SK-N-SH treated with all-trans-retinoic acid at 6 μM for 48 hours (cell line): ENCODE results near the gene DYNC1I1.

ENCODE experiments used
- ATAC-seq: fragments of 200-7000 bp; cut with Tn5 transposase; 3 replicates; pipeline ENCODE4 v1.9.1; 2020; ENCODE audit warnings: mild to moderate bottlenecking, moderate library complexity
- ARNTL ChIP-seq: fragments of 450-650 bp; formaldehyde crosslinking; IDR thresholded peaks from 2 replicates; pipeline ENCODE4 v1.5.0; 2020; ENCODE audit warnings: low read depth, mild to moderate bottlenecking, moderate library complexity, borderline replicate concordance
- BACH2 ChIP-seq: fragments of 250-450 bp; sonication (Bioruptor Pico); IDR thresholded peaks from 2 replicates; pipeline ENCODE4 v1.9.0; 2021; ENCODE audit warnings: mild to moderate bottlenecking, borderline replicate concordance
- CSDC2 ChIP-seq: fragments of 250-450 bp; sonication (Bioruptor Pico); IDR thresholded peaks from 2 replicates; pipeline ENCODE4 v1.5.0; 2020; ENCODE audit warnings: mild to moderate bottlenecking, moderate library complexity
- ESRRG ChIP-seq: fragments of 250-450 bp; sonication (Bioruptor Pico); IDR thresholded peaks from 2 replicates; pipeline ENCODE4 v1.6.1; 2021; ENCODE audit warnings: mild to moderate bottlenecking
- GLIS3 ChIP-seq: fragments of 250-450 bp; sonication (Bioruptor Pico); IDR thresholded peaks from 2 replicates; pipeline ENCODE4 v1.5.0; 2020; ENCODE audit warnings: mild to moderate bottlenecking, moderate library complexity
- ISL1 ChIP-seq: fragments of 250-450 bp; sonication (Bioruptor Pico); IDR thresholded peaks from 2 replicates; pipeline ENCODE4 v2.1.2; 2022; ENCODE audit warnings: mild to moderate bottlenecking, moderate library complexity
- OSR1 ChIP-seq: fragments of 250-450 bp; sonication (Bioruptor Pico); IDR thresholded peaks from 2 replicates; pipeline ENCODE4 v1.8.0; 2022; ENCODE audit warnings: moderate library complexity, mild to moderate bottlenecking, inconsistent platforms
- PPARA ChIP-seq: fragments of 250-450 bp; sonication (Bioruptor Pico); IDR thresholded peaks from 2 replicates; pipeline ENCODE4 v1.5.0; 2020; ENCODE audit warnings: mild to moderate bottlenecking, borderline replicate concordance
- SNAI2 ChIP-seq: fragments of 250-450 bp; sonication (Bioruptor Pico); IDR thresholded peaks from 2 replicates; pipeline ENCODE4 v1.5.0; 2020; ENCODE audit warnings: mild to moderate bottlenecking, moderate library complexity
- TCF4 ChIP-seq: fragments of 250-450 bp; sonication (Bioruptor Pico); IDR thresholded peaks from 2 replicates; pipeline ENCODE4 v1.8.0; 2021; ENCODE audit warnings: mild to moderate bottlenecking, moderate library complexity, borderline replicate concordance
- TOX ChIP-seq: fragments of 250-450 bp; sonication (Bioruptor Pico); IDR thresholded peaks from 2 replicates; pipeline ENCODE4 v1.8.0; 2021; ENCODE audit warnings: mild to moderate bottlenecking, moderate library complexity, borderline replicate concordance
- ZC3H10 ChIP-seq: fragments of 250-450 bp; sonication (Bioruptor Pico); IDR thresholded peaks from 2 replicates; pipeline ENCODE4 v1.5.1; 2021; ENCODE audit warnings: mild to moderate bottlenecking, moderate library complexity
- ZFP3 ChIP-seq: fragments of 250-450 bp; sonication (Bioruptor Pico); IDR thresholded peaks from 2 replicates; pipeline ENCODE4 v1.5.0; 2020; ENCODE audit warnings: mild to moderate bottlenecking, moderate library complexity
- ZFP30 ChIP-seq: fragments of 450-650 bp; formaldehyde crosslinking; IDR thresholded peaks from 2 replicates; pipeline ENCODE4 v1.5.0; 2022; ENCODE audit warnings: mild to moderate bottlenecking, moderate library complexity
- ZNF565 ChIP-seq: fragments of 450-650 bp; formaldehyde crosslinking; conservative IDR thresholded peaks from 2 replicates; pipeline ENCODE4 v1.5.0; 2020; ENCODE audit warnings: low read depth, mild to moderate bottlenecking, moderate library complexity
- ZNF70 ChIP-seq: fragments of 450-650 bp; formaldehyde crosslinking; IDR thresholded peaks from 2 replicates; pipeline ENCODE4 v1.5.0; 2020; ENCODE audit warnings: mild to moderate bottlenecking, moderate library complexity
- ZNF8 ChIP-seq: fragments of 450-650 bp; formaldehyde crosslinking; IDR thresholded peaks from 2 replicates; pipeline ENCODE4 v1.5.0; 2020; ENCODE audit warnings: mild to moderate bottlenecking, moderate library complexity
- TF ChIP-seq, protein P1 (sequence below): fragments of 250-450 bp; sonication (Bioruptor Pico); IDR thresholded peaks from 2 replicates; pipeline ENCODE4 v1.8.0; 2020; ENCODE audit warnings: mild to moderate bottlenecking, moderate library complexity, borderline replicate concordance
- TF ChIP-seq, protein P2 (sequence below): fragments of 250-450 bp; sonication (Bioruptor Pico); IDR thresholded peaks from 2 replicates; pipeline ENCODE4 v1.5.1; 2021; ENCODE audit warnings: mild to moderate bottlenecking, moderate library complexity
- TF ChIP-seq, protein P3 (sequence below): fragments of 250-450 bp; sonication (Bioruptor Pico); IDR thresholded peaks from 2 replicates; pipeline ENCODE4 v1.5.0; 2020; ENCODE audit warnings: mild to moderate bottlenecking, moderate library complexity
- TF ChIP-seq, protein P4 (sequence below): fragments of 250-450 bp; sonication (Bioruptor Pico); IDR thresholded peaks from 2 replicates; pipeline ENCODE4 v1.8.0; 2021; ENCODE audit warnings: low read depth, mild to moderate bottlenecking, moderate library complexity, borderline replicate concordance

The DYNC1I1 gene

DNA sequence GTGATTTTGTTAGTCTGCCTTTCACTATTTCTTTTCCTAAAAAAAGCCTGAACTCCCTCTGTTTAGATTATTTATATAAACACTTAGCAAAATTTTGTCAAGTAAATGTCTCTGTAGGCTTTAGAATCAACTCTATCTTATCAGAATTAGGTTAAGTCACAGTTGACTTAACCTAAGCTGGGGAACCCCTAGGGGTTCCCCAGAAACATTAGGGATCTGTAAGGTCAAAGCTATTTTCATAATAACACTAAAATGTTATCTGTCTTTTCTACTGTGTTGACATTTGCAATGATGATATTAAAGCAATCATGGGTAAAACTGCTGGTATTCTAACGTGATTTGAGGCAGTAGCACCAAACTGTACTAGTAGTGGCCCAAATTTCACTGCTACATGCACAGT lies 24.3 kb downstream of the DYNC1I1 start:
- TF ChIP-seq BACH2 (CRISPR knock-in tag) (no peak), ZFP30 (CRISPR knock-in tag) (no peak), CSDC2 (CRISPR knock-in tag) (no peak), GLIS3 (CRISPR knock-in tag) (no peak), ISL1 (CRISPR knock-in tag) (no peak), ZFP3 (CRISPR knock-in tag) (no peak), TCF4 (CRISPR knock-in tag) (no peak), OSR1 (CRISPR knock-in tag) (no peak), ZC3H10 (CRISPR knock-in tag) (no peak), TOX (CRISPR knock-in tag) (no peak), PPARA (CRISPR knock-in tag) (no peak), ZNF70 (no peak), SNAI2 (CRISPR knock-in tag) (no peak), ESRRG (CRISPR knock-in tag) (no peak), ZNF565 (CRISPR knock-in tag) (no peak)
- TF ChIP-seq, protein P1, sequence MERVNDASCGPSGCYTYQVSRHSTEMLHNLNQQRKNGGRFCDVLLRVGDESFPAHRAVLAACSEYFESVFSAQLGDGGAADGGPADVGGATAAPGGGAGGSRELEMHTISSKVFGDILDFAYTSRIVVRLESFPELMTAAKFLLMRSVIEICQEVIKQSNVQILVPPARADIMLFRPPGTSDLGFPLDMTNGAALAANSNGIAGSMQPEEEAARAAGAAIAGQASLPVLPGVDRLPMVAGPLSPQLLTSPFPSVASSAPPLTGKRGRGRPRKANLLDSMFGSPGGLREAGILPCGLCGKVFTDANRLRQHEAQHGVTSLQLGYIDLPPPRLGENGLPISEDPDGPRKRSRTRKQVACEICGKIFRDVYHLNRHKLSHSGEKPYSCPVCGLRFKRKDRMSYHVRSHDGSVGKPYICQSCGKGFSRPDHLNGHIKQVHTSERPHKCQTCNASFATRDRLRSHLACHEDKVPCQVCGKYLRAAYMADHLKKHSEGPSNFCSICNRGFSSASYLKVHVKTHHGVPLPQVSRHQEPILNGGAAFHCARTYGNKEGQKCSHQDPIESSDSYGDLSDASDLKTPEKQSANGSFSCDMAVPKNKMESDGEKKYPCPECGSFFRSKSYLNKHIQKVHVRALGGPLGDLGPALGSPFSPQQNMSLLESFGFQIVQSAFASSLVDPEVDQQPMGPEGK (CRISPR knock-in tag), result no peak
- TF ChIP-seq, protein P2, sequence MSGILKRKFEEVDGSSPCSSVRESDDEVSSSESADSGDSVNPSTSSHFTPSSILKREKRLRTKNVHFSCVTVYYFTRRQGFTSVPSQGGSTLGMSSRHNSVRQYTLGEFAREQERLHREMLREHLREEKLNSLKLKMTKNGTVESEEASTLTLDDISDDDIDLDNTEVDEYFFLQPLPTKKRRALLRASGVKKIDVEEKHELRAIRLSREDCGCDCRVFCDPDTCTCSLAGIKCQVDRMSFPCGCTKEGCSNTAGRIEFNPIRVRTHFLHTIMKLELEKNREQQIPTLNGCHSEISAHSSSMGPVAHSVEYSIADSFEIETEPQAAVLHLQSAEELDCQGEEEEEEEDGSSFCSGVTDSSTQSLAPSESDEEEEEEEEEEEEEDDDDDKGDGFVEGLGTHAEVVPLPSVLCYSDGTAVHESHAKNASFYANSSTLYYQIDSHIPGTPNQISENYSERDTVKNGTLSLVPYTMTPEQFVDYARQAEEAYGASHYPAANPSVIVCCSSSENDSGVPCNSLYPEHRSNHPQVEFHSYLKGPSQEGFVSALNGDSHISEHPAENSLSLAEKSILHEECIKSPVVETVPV (CRISPR knock-in tag), result no peak
- TF ChIP-seq, protein P3, sequence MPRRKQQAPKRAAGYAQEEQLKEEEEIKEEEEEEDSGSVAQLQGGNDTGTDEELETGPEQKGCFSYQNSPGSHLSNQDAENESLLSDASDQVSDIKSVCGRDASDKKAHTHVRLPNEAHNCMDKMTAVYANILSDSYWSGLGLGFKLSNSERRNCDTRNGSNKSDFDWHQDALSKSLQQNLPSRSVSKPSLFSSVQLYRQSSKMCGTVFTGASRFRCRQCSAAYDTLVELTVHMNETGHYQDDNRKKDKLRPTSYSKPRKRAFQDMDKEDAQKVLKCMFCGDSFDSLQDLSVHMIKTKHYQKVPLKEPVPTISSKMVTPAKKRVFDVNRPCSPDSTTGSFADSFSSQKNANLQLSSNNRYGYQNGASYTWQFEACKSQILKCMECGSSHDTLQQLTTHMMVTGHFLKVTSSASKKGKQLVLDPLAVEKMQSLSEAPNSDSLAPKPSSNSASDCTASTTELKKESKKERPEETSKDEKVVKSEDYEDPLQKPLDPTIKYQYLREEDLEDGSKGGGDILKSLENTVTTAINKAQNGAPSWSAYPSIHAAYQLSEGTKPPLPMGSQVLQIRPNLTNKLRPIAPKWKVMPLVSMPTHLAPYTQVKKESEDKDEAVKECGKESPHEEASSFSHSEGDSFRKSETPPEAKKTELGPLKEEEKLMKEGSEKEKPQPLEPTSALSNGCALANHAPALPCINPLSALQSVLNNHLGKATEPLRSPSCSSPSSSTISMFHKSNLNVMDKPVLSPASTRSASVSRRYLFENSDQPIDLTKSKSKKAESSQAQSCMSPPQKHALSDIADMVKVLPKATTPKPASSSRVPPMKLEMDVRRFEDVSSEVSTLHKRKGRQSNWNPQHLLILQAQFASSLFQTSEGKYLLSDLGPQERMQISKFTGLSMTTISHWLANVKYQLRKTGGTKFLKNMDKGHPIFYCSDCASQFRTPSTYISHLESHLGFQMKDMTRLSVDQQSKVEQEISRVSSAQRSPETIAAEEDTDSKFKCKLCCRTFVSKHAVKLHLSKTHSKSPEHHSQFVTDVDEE (CRISPR knock-in tag), result no peak
- TF ChIP-seq, protein P4, sequence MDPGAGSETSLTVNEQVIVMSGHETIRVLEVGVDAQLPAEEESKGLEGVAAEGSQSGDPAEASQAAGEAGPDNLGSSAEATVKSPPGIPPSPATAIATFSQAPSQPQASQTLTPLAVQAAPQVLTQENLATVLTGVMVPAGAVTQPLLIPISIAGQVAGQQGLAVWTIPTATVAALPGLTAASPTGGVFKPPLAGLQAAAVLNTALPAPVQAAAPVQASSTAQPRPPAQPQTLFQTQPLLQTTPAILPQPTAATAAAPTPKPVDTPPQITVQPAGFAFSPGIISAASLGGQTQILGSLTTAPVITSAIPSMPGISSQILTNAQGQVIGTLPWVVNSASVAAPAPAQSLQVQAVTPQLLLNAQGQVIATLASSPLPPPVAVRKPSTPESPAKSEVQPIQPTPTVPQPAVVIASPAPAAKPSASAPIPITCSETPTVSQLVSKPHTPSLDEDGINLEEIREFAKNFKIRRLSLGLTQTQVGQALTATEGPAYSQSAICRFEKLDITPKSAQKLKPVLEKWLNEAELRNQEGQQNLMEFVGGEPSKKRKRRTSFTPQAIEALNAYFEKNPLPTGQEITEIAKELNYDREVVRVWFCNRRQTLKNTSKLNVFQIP, result no peak
- ATAC-seq, result no peak

DNA sequence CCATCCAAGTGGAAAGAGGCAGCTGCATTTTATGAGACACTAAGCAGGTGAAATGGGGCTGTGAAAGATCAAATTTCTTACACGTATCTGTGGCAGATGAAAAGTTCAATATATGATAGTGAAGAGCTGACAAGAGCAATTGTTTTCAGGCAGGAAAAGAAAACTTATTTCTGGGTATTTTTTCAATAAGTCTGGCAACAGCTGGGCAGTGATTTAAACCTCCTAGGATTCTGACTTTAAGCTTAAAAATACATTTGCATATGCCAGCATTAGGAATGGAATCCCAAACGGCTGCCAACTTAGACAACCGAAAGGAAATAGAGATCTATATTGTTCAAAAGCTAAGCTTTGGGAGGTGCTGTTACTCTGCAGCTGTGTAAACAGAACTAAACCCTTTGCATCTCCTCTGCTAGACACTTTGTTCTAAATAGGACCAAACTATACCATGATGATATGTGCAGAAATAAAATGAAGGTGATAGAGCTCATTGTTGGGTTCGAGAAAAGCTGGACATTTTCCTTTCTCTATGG lies 26.1 kb downstream of the DYNC1I1 start:
- TF ChIP-seq TCF4 (CRISPR knock-in tag), result no peak
- TF ChIP-seq SNAI2 (CRISPR knock-in tag), result no peak
- TF ChIP-seq CSDC2 (CRISPR knock-in tag), result no peak
- TF ChIP-seq ARNTL (CRISPR knock-in tag), result no peak
- TF ChIP-seq, protein P2 (CRISPR knock-in tag), result no peak
- TF ChIP-seq, protein P1 (CRISPR knock-in tag), result no peak
- TF ChIP-seq ZNF8, result no peak
- TF ChIP-seq ISL1 (CRISPR knock-in tag), result no peak
- no peak for ATAC-seq
